Measurements from ENCODE around the gene RPAP3.

Gene RPAP3

GRCh38 chr12:47736877-47737676, 31.2 kb upstream of the RPAP3 start:
- TF ChIP-seq POLR2A (IDR thresholded peaks at IDR 0.05; ENCODE audit: low read length) (no peak), GATA1 (IDR thresholded peaks at IDR 0.05; ENCODE audit: low read depth, low read length) (no peak)
- DNase-seq = peak in 1 of 2 experiments; percentile 24

GRCh38 chr12:47736216-47736615, 30.4 kb upstream of the RPAP3 start:
- no peak for TF ChIP-seq POLR2A (IDR thresholded peaks at IDR 0.05; ENCODE audit: low read length)
- DNase-seq = no peak

- TF ChIP-seq GATA1 (IDR thresholded peaks at IDR 0.05; ENCODE audit: low read depth, low read length) (no peak), POLR2A (IDR thresholded peaks at IDR 0.05; ENCODE audit: low read length) (no peak)
- no peak for DNase-seq
These were observed 29.8 kb upstream of the RPAP3 start for GRCh38 chr12:47735649-47736048.

GRCh38 chr12:47734725-47735480, 29.1 kb upstream of the RPAP3 start:
- TF ChIP-seq GATA1 (IDR thresholded peaks at IDR 0.05; ENCODE audit: low read depth, low read length) = no peak
- TF ChIP-seq POLR2A (IDR thresholded peaks at IDR 0.05; ENCODE audit: low read length) = no peak
- no peak for DNase-seq

GRCh38 chr12:47733142-47733541, 27.3 kb upstream of the RPAP3 start:
- DNase-seq = no peak
- TF ChIP-seq GATA1 (IDR thresholded peaks at IDR 0.05; ENCODE audit: low read depth, low read length) (no peak), POLR2A (IDR thresholded peaks at IDR 0.05; ENCODE audit: low read length) (no peak)

- TF ChIP-seq GATA1 (IDR thresholded peaks at IDR 0.05; ENCODE audit: low read depth, low read length) (no peak), POLR2A (IDR thresholded peaks at IDR 0.05; ENCODE audit: low read length) (no peak)
These were observed 26.7 kb upstream of the RPAP3 start for GRCh38 chr12:47732504-47732903.

GRCh38 chr12:47731723-47732122, 25.9 kb upstream of the RPAP3 start:
- DNase-seq = no peak
- TF ChIP-seq GATA1 (IDR thresholded peaks at IDR 0.05; ENCODE audit: low read depth, low read length) = no peak
- TF ChIP-seq POLR2A (IDR thresholded peaks at IDR 0.05; ENCODE audit: low read length) = no peak

More at GRCh38 chr12:47732504-47732903, 26.7 kb upstream of the RPAP3 start:
- no peak for DNase-seq

- no peak for TF ChIP-seq GATA1 (IDR thresholded peaks at IDR 0.05; ENCODE audit: low read depth, low read length)
- no peak for TF ChIP-seq POLR2A (IDR thresholded peaks at IDR 0.05; ENCODE audit: low read length)
- no peak for DNase-seq
These were observed 24.5 kb upstream of the RPAP3 start for GRCh38 chr12:47730341-47730744.

- no peak for TF ChIP-seq GATA1 (IDR thresholded peaks at IDR 0.05; ENCODE audit: low read depth, low read length)
- TF ChIP-seq POLR2A (IDR thresholded peaks at IDR 0.05; ENCODE audit: low read length) = no peak
- DNase-seq = no peak
These were observed 23.4 kb upstream of the RPAP3 start for GRCh38 chr12:47729233-47729632.

GRCh38 chr12:47725893-47726292, 20.1 kb upstream of the RPAP3 start:
- TF ChIP-seq POLR2A (IDR thresholded peaks at IDR 0.05; ENCODE audit: low read length) (no peak), GATA1 (IDR thresholded peaks at IDR 0.05; ENCODE audit: low read depth, low read length) (no peak)
- no peak for DNase-seq

GRCh38 chr12:47725091-47725772, 19.4 kb upstream of the RPAP3 start, which contains the start of gene ENDOU:
Gene ENDOU, minus strand, starts transcription at chr12:47725490. Its CDS starts 77 bp downstream, at chr12:47725413.
- TF ChIP-seq GATA1 (IDR thresholded peaks at IDR 0.05; ENCODE audit: low read depth, low read length) (no peak), POLR2A (IDR thresholded peaks at IDR 0.05; ENCODE audit: low read length) (no peak)
- no peak for DNase-seq

GRCh38 chr12:47722941-47723631, 17.3 kb upstream of the RPAP3 start:
- no peak for TF ChIP-seq POLR2A (IDR thresholded peaks at IDR 0.05; ENCODE audit: low read length)
- no peak for TF ChIP-seq GATA1 (IDR thresholded peaks at IDR 0.05; ENCODE audit: low read depth, low read length)
- DNase-seq = no peak

- TF ChIP-seq GATA1 (IDR thresholded peaks at IDR 0.05; ENCODE audit: low read depth, low read length) (no peak), POLR2A (IDR thresholded peaks at IDR 0.05; ENCODE audit: low read length) (no peak)
- DNase-seq = no peak
These were observed 16.5 kb upstream of the RPAP3 start for GRCh38 chr12:47722136-47722834.

Data from erythroblast (primary cell).